ENCODE measurements around the gene PWWP2A. TPM values are rescaled to one million over a fixed set of nuclear protein-coding genes. Genes with fewer than 3 reads are reported as not detected.

PWWP2A gene
- total and polyA plus RNA-seq, 10 of the 15 experiments (the other 5 are each of a cell fraction or from before 2014, with no cell fraction given), result 5.7 to 26.1 (median 17.7) TPM

DNA sequence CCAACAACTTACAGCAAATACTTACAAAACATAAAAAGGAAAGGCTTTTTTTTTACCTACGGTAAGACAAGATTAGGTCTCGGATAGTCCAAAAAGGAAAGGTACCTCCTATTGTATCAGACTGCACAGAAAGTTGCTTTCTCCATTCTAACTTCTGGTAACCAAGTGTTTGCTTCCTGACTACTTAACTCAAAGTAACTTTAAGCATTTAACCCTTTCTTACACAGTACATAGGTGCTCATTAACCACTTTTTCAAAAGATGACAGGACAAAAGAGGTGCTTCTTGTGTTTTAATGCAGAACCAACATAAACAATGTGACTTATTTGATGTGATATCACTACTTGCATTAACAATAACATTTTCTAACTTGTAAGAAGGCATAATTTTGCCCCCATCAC, 23.1 kb downstream of the PWWP2A start (continued):
- TF ChIP-seq, protein P1, sequence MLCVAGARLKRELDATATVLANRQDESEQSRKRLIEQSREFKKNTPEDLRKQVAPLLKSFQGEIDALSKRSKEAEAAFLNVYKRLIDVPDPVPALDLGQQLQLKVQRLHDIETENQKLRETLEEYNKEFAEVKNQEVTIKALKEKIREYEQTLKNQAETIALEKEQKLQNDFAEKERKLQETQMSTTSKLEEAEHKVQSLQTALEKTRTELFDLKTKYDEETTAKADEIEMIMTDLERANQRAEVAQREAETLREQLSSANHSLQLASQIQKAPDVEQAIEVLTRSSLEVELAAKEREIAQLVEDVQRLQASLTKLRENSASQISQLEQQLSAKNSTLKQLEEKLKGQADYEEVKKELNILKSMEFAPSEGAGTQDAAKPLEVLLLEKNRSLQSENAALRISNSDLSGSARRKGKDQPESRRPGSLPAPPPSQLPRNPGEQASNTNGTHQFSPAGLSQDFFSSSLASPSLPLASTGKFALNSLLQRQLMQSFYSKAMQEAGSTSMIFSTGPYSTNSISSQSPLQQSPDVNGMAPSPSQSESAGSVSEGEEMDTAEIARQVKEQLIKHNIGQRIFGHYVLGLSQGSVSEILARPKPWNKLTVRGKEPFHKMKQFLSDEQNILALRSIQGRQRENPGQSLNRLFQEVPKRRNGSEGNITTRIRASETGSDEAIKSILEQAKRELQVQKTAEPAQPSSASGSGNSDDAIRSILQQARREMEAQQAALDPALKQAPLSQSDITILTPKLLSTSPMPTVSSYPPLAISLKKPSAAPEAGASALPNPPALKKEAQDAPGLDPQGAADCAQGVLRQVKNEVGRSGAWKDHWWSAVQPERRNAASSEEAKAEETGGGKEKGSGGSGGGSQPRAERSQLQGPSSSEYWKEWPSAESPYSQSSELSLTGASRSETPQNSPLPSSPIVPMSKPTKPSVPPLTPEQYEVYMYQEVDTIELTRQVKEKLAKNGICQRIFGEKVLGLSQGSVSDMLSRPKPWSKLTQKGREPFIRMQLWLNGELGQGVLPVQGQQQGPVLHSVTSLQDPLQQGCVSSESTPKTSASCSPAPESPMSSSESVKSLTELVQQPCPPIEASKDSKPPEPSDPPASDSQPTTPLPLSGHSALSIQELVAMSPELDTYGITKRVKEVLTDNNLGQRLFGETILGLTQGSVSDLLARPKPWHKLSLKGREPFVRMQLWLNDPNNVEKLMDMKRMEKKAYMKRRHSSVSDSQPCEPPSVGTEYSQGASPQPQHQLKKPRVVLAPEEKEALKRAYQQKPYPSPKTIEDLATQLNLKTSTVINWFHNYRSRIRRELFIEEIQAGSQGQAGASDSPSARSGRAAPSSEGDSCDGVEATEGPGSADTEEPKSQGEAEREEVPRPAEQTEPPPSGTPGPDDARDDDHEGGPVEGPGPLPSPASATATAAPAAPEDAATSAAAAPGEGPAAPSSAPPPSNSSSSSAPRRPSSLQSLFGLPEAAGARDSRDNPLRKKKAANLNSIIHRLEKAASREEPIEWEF (IDR thresholded peaks at IDR 0.05; ENCODE audit: insufficient replicate concordance, low read depth, low read length), result no peak
- TF ChIP-seq POLR2A (IDR thresholded peaks at IDR 0.05; ENCODE audit: low read depth, low read length) (no peak), NR2F1 (conservative IDR thresholded peaks at IDR 0.05) (no peak), KDM1A (IDR thresholded peaks at IDR 0.05; ENCODE audit: borderline replicate concordance) (no peak), POLR2AphosphoS2 (IDR thresholded peaks at IDR 0.05; ENCODE audit: low read depth, low read length) (no peak)
- TF ChIP-seq, protein P2, sequence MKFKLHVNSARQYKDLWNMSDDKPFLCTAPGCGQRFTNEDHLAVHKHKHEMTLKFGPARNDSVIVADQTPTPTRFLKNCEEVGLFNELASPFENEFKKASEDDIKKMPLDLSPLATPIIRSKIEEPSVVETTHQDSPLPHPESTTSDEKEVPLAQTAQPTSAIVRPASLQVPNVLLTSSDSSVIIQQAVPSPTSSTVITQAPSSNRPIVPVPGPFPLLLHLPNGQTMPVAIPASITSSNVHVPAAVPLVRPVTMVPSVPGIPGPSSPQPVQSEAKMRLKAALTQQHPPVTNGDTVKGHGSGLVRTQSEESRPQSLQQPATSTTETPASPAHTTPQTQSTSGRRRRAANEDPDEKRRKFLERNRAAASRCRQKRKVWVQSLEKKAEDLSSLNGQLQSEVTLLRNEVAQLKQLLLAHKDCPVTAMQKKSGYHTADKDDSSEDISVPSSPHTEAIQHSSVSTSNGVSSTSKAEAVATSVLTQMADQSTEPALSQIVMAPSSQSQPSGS (IDR thresholded peaks at IDR 0.05; ENCODE audit: low read length), result no peak
- TF ChIP-seq, protein P3, sequence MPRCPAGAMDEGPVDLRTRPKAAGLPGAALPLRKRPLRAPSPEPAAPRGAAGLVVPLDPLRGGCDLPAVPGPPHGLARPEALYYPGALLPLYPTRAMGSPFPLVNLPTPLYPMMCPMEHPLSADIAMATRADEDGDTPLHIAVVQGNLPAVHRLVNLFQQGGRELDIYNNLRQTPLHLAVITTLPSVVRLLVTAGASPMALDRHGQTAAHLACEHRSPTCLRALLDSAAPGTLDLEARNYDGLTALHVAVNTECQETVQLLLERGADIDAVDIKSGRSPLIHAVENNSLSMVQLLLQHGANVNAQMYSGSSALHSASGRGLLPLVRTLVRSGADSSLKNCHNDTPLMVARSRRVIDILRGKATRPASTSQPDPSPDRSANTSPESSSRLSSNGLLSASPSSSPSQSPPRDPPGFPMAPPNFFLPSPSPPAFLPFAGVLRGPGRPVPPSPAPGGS (IDR thresholded peaks at IDR 0.05; ENCODE audit: borderline replicate concordance, insufficient read depth, low read depth, low read length, poor library complexity, severe bottlenecking), result no peak

Measured in GM12878 (cell line).